Neural crest cell (in vitro differentiated cells): Measurements from ENCODE around the gene PNMT. TPM values are rescaled to one million over a fixed set of nuclear protein-coding genes. Genes with fewer than 3 reads are reported as not detected.

Source experiments
- DNase-seq: peaks from one replicate; pipeline ENCODE4 v3.0.0; 2021; ENCODE audit warnings: low read depth, mixed read lengths, low spot score
- H3K27ac Mint-ChIP-seq: one replicate; pipeline ENCODE4 v1.8.0; 2021; ENCODE audit warnings: mild to moderate bottlenecking, mixed read lengths; ENCODE audit not compliant: unreplicated experiment
- H3K27me3 Mint-ChIP-seq: 2 replicates; pipeline ENCODE4 v1.8.0; 2021; ENCODE audit warnings: low read depth, mild to moderate bottlenecking, mixed read lengths
- H3K36me3 Mint-ChIP-seq: 2 replicates; pipeline ENCODE4 v1.8.0; 2021; ENCODE audit warnings: low read depth, mild to moderate bottlenecking, mixed read lengths
- H3K4me1 Mint-ChIP-seq: 2 replicates; pipeline ENCODE4 v1.8.0; 2021; ENCODE audit warnings: mixed read lengths
- H3K4me3 Mint-ChIP-seq: one replicate; pipeline ENCODE4 v1.8.0; 2021; ENCODE audit warnings: mild to moderate bottlenecking, mixed read lengths
- H3K9me3 Mint-ChIP-seq: 2 replicates; pipeline ENCODE4 v1.8.0; 2021; ENCODE audit warnings: mixed read lengths
- CTCF ChIP-seq: fragments of 200-600 bp; sonication (generic); conservative IDR thresholded peaks from 2 replicates; pipeline ENCODE4 v1.5.0; 2021; ENCODE audit warnings: antibody characterized with exemption, mild to moderate bottlenecking
- total RNA-seq: library from RNA; stranded (reverse); gene quantifications from 2 replicates; pipeline ENCODE4 v1.2.1, GENCODE V29; 2021

PNMT gene
- total RNA-seq, 1 donor from 2014 or later, result 0.84 TPM

- H3K27me3 Mint-ChIP-seq, result no peaks in the 10 kb centered on the region
- peaks cover 48% of the 10 kb centered on the region for H3K4me1 Mint-ChIP-seq
- H3K4me3 Mint-ChIP-seq, result peak overlapping the region; percentile 67
- H3K36me3 Mint-ChIP-seq, result no peaks in the 10 kb centered on the region
- no peak for TF ChIP-seq CTCF
- no peak overlapping the region for H3K27ac Mint-ChIP-seq
- DNase-seq, result no peak
- no peaks in the 10 kb centered on the region for H3K9me3 Mint-ChIP-seq
Observed at GRCh38 chr17:39640591-39641031, 27.6 kb upstream of the PNMT start.

- H3K4me1 Mint-ChIP-seq, result peaks cover 49% of the 10 kb centered on the region
- H3K27me3 Mint-ChIP-seq, result no peaks in the 10 kb centered on the region
- no peaks in the 10 kb centered on the region for H3K9me3 Mint-ChIP-seq
- no peak overlapping the region for H3K4me3 Mint-ChIP-seq
- no peak for DNase-seq
- no peaks in the 10 kb centered on the region for H3K36me3 Mint-ChIP-seq
- TF ChIP-seq CTCF, result no peak
- H3K27ac Mint-ChIP-seq, result peak overlapping the region; percentile 19
Observed at GRCh38 chr17:39641097-39641496, 27.2 kb upstream of the PNMT start.

DNA sequence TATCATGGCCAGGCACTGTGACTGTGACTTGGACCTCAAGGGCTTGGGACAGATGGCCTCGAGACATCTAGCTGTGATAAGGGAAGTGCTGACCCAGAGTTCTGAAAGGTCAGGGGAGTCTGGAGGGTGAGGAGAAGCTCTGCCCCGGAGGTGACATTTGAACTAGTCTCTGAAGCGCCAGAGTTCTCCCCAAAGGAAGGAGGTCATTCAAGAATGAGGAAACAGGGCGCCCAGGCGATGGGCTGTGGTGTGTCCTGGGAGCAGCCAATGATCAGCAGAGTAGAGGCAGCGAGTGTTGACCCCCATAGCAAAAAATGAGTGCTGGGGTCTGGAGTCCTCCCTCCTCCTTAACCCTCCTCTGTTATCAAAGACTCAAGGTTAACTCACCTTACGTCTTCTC is 26.4 kb upstream of the PNMT start:
- peaks cover 43% of the 10 kb centered on the region for H3K4me1 Mint-ChIP-seq
- no peaks in the 10 kb centered on the region for H3K27me3 Mint-ChIP-seq
- no peaks in the 10 kb centered on the region for H3K36me3 Mint-ChIP-seq
- no peak for DNase-seq
- H3K4me3 Mint-ChIP-seq, result no peak overlapping the region
- no peaks in the 10 kb centered on the region for H3K9me3 Mint-ChIP-seq
- no peak overlapping the region for H3K27ac Mint-ChIP-seq
- TF ChIP-seq CTCF, result no peak

DNA sequence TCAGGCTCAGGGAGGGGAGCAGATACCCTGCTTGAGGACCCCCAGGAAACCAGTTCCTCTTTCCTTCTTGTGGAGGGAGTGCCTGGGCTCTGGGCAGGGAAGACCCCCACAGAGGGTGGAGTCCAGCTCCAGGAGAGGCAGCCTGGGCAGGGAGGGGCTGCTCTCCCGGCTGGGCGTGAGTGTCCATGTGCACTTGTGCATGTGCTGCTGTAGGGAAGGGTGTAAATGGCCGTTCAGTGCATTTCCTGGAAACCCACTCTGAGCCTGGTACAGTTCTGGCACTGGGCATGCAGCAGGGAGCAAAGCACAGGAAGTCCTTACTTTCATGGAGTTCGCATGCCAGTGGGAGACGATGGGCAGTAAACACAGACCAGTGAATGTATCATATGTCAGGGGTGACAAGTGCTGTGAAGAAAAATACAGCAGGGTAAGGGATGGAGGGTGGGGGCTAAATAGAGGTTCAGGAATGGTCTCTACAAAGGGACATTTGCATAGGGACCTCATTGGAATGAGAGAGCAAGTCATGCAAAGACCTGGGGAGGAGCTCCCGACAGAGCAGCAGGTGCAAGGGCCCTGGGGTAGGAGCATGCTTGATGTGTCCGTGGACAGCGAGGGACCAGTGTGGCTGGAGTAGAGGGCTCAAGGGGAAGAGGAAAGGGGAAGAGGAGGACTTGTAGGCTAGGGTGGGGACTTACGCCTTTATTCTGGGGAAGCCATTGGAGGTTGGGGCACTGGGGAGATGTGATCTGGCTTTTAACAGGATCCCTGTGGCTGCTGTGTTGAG is 25.8 kb upstream of the PNMT start:
- H3K27me3 Mint-ChIP-seq, result no peaks in the 10 kb centered on the region
- DNase-seq, result no peak
- no peaks in the 10 kb centered on the region for H3K9me3 Mint-ChIP-seq
- H3K4me3 Mint-ChIP-seq, result no peak overlapping the region
- H3K36me3 Mint-ChIP-seq, result no peaks in the 10 kb centered on the region
- no peak for TF ChIP-seq CTCF
- peaks cover 42% of the 10 kb centered on the region for H3K4me1 Mint-ChIP-seq
- H3K27ac Mint-ChIP-seq, result no peak overlapping the region

DNA sequence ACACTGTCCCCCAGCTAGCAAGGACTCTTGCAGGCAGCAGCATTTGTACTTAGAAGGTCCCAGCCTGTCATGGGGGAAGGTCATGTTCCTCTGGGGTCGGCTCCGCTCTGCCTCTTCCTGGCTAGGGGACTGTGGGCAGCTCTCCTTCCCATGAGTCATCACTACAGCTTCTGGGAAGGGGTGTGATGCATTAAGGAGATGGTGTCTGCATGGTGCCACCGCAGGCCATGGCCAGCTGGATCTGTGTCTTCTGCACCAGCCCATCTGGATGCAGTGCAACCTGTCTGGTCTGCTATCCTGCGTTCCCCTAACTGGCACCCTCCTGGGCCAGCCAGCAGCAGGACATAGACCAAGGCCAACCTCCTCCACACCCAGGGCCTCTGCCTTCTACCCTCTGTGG is 25.0 kb upstream of the PNMT start:
- no peak for DNase-seq
- H3K9me3 Mint-ChIP-seq, result no peaks in the 10 kb centered on the region
- H3K36me3 Mint-ChIP-seq, result no peaks in the 10 kb centered on the region
- no peak for TF ChIP-seq CTCF
- no peak overlapping the region for H3K27ac Mint-ChIP-seq
- H3K4me3 Mint-ChIP-seq, result no peak overlapping the region
- peaks cover 34% of the 10 kb centered on the region for H3K4me1 Mint-ChIP-seq
- H3K27me3 Mint-ChIP-seq, result no peaks in the 10 kb centered on the region
